Measurements from ENCODE around the gene NUTM1. TPM values are rescaled to one million over a fixed set of nuclear protein-coding genes. Genes with fewer than 3 reads are reported as not detected.
"Not testable (repeated sequence)": the region's sequence is repeated elsewhere in the genome, so short reads cannot be mapped to it uniquely, and the experiment has no call there.

The NUTM1 gene
- polyA plus RNA-seq, 2 of the 4 experiments (the other 2 are of a cell fraction) = not detected

GRCh38 chr15:34348735-34349300, 5.7 kb downstream of the NUTM1 start:
- DNase-seq (ENCODE audit: low read depth in 1 of 2, low spot score in 1 of 2) = no peak
- no peak overlapping the region for H3K27ac ChIP-seq
- H3K9me3 ChIP-seq = no peaks in the 10 kb centered on the region
- CTCF ChIA-PET = interaction anchor here (1.4 kb wide), 2 partner anchors 11 to 19 kb away, joined by 4 to 7 read pairs; partner anchors contain the start of gene LPCAT4
- no peaks in the 10 kb centered on the region for H3K4me1 ChIP-seq
- no peak overlapping the region for H3K4me3 ChIP-seq
- TF ChIP-seq MYC (IDR thresholded peaks at IDR 0.05; ENCODE audit: borderline replicate concordance, low read length) (no peak), ZC3H11A (IDR thresholded peaks at IDR 0.05) (no peak), NPAS2 (CRISPR knock-in tag; IDR thresholded peaks at IDR 0.05; ENCODE audit: borderline replicate concordance) (no peak), RFX5 (IDR thresholded peaks at IDR 0.05) (no peak), BCL3 (IDR thresholded peaks at IDR 0.05) (no peak), ESRRA (IDR thresholded peaks at IDR 0.05; ENCODE audit: borderline replicate concordance, low read length) (no peak), JUNB (IDR thresholded peaks at IDR 0.05) (no peak), HOXB13 (CRISPR knock-in tag; IDR thresholded peaks at IDR 0.05; ENCODE audit: low read depth) (no peak), HOXA7 (CRISPR knock-in tag; IDR thresholded peaks at IDR 0.05) (no peak), NFE2L2 (conservative IDR thresholded peaks at IDR 0.05; ENCODE audit: low read length) (no peak), RAD21 (conservative IDR thresholded peaks at IDR 0.05 in 1 of 2, IDR thresholded peaks at IDR 0.05 in 1 of 2) (no peak), EP300 (IDR thresholded peaks at IDR 0.05) (no peak), EHF (CRISPR knock-in tag; IDR thresholded peaks at IDR 0.05) (no peak), BHLHE40 (IDR thresholded peaks at IDR 0.05; ENCODE audit: low read depth, low read length) (no peak), CBX2 (IDR thresholded peaks at IDR 0.05; ENCODE audit: borderline replicate concordance, low read depth) (no peak)
- POLR2A ChIA-PET = interaction anchor here (0.6 kb wide), 1 partner anchor 20 kb away, joined by 4 read pairs; no protein-coding TSS in a partner anchor
- peak; percentile 32 for FAIRE-seq
- no peak for ATAC-seq
- whole genome bisulfite sequencing (ENCODE audit: missing lambda C conversion rate) = 6% methylated on average over 1 of the region's 1 CpG
- no peak overlapping the region for H3K4me2 ChIP-seq

DNA sequence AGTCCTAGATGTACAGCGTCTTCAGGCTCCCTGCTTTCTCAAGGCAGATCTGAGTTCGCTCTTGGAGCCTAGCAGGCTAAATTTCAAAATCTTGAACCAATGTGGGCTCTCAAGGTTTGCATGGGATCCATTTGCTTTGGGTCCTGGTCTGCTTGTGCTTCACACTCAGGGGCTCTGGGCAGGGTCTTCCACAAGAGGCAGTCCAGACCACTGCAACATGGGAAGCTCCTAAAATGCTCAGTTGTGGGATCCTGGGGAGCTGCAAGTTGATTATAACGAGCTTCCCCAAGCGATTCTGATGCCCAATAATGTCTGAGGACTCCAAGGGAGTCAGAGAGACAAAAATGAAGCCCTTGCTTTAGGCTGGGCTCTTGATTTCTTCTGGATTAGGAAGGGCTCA, 6.7 kb downstream of the NUTM1 start:
- ATAC-seq (no peak; a peak in 1 of 6 replicates), DNase-seq (ENCODE audit: low read depth in 1 of 2, low spot score in 1 of 2) (no peak), FAIRE-seq (no peak)
- ChIA-PET CTCF (interaction anchor here (0.9 kb wide), 1 partner anchor 8 kb away, joined by 3 read pairs; no protein-coding TSS in a partner anchor), POLR2A (no interaction called here)
- 47% methylated on average over 4 of the region's 4 CpGs for WGBS (ENCODE audit: missing lambda C conversion rate)
- H3K4me3 ChIP-seq = no peak overlapping the region
- no peaks in the 10 kb centered on the region for H3K4me1 ChIP-seq
- H3K9me3 ChIP-seq = no peaks in the 10 kb centered on the region
- H3K27ac ChIP-seq = no peak overlapping the region
- TF ChIP-seq ESRRA (IDR thresholded peaks at IDR 0.05; ENCODE audit: borderline replicate concordance, low read length) (no peak), ZFP36 (IDR thresholded peaks at IDR 0.05; ENCODE audit: borderline replicate concordance, partially characterized antibody) (no peak), CBX2 (IDR thresholded peaks at IDR 0.05; ENCODE audit: borderline replicate concordance, low read depth) (no peak), RNF2 (IDR thresholded peaks at IDR 0.05; ENCODE audit: borderline replicate concordance, low read depth) (no peak), BCL3 (IDR thresholded peaks at IDR 0.05) (no peak)
- no peak overlapping the region for H3K4me2 ChIP-seq

DNA sequence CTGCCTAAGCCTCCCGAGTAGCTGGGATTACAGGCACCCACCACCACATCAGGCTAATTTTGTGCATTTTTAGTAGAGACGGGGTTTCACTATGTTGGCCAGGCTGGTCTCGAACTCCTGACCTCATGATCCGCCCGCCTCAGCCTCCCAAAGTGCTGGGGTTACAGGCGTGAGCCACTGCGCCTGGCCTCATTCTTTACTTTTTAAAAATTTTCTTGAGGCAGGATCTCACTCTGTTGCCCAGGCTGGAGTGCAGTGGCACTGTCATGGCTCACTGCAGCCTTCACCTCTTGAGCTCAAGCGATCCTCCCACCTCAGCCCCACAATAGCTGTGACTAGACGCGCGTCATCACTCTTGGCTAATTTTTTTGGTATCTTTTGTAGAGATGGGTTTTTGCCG, 9.9 kb downstream of the NUTM1 start:
- WGBS (ENCODE audit: missing lambda C conversion rate) = 94% methylated on average over 12 of the region's 12 CpGs

More for the DNA sequence above, 9.9 kb downstream of the NUTM1 start:
- DNase-seq (ENCODE audit: low read depth in 1 of 2, low spot score in 1 of 2); H3K4me3 ChIP-seq; H3K4me2 ChIP-seq; H3K9me3 ChIP-seq; ATAC-seq; H3K4me1 ChIP-seq; H3K27ac ChIP-seq; FAIRE-seq; POLR2A ChIA-PET: not testable (repeated sequence)
- CTCF ChIA-PET = interaction anchor here (0.8 to 5.0 kb wide), 5 partner anchors 9 to 291 kb away, joined by 3 to 42 read pairs (median 4); partner anchors contain the start of genes LPCAT4, NOP10 and NUTM1
